HG03442 (cell line): ENCODE measurements around the gene TMEM132D.
"Not testable (repeated sequence)": the region's sequence is repeated elsewhere in the genome, so short reads cannot be mapped to it uniquely, and the experiment has no call there.

Experiments
- ATAC-seq: cut with Tn5 transposase; IDR thresholded peaks from one replicate; pipeline ENCODE4 v1.9.1; 2021; ENCODE audit warnings: mild to moderate bottlenecking, moderate library complexity; ENCODE audit not compliant: unreplicated experiment

The TMEM132D gene

GRCh38 chr12:129080391-129080790 lies 823.4 kb downstream of the TMEM132D start:
- ATAC-seq = no peak

GRCh38 chr12:129079719-129080118 lies 824.1 kb downstream of the TMEM132D start:
- ATAC-seq = no peak

GRCh38 chr12:129076441-129077320 lies 827.1 kb downstream of the TMEM132D start:
- no peak for ATAC-seq

GRCh38 chr12:129075460-129076208 lies 828.2 kb downstream of the TMEM132D start:
- ATAC-seq = no peak

- no peak for ATAC-seq
Measured at GRCh38 chr12:129074379-129074778, 829.4 kb downstream of the TMEM132D start.

GRCh38 chr12:129073157-129073915 lies 830.5 kb downstream of the TMEM132D start:
- no peak for ATAC-seq

- ATAC-seq = no peak
Measured at GRCh38 chr12:129071362-129071761, 832.5 kb downstream of the TMEM132D start.

GRCh38 chr12:129069886-129070285 lies 833.9 kb downstream of the TMEM132D start:
- ATAC-seq = no peak

GRCh38 chr12:129068684-129069083 lies 835.1 kb downstream of the TMEM132D start:
- ATAC-seq = no peak

- no peak for ATAC-seq
Measured at GRCh38 chr12:129067491-129067890, 836.3 kb downstream of the TMEM132D start.

- no peak for ATAC-seq
Measured at GRCh38 chr12:129064209-129064855, 839.5 kb downstream of the TMEM132D start.

- ATAC-seq = no peak
Measured at GRCh38 chr12:129063600-129063999, 840.2 kb downstream of the TMEM132D start.

- ATAC-seq = no peak
Measured at GRCh38 chr12:129053232-129053631, 850.6 kb downstream of the TMEM132D start.

- no peak for ATAC-seq
Measured at GRCh38 chr12:129052373-129052772, 851.5 kb downstream of the TMEM132D start.

- ATAC-seq = no peak
Measured at GRCh38 chr12:129049917-129050316, 853.9 kb downstream of the TMEM132D start.

GRCh38 chr12:129043334-129043733 lies 860.5 kb downstream of the TMEM132D start:
- not testable (repeated sequence) for ATAC-seq

GRCh38 chr12:129036135-129036534 lies 867.7 kb downstream of the TMEM132D start:
- no peak for ATAC-seq

- ATAC-seq = no peak
Measured at GRCh38 chr12:129034558-129035289, 869.1 kb downstream of the TMEM132D start.

- no peak for ATAC-seq
Measured at GRCh38 chr12:129028844-129029243, 875.0 kb downstream of the TMEM132D start.

GRCh38 chr12:129025055-129025454 lies 878.8 kb downstream of the TMEM132D start:
- ATAC-seq = no peak
